HEK293 (cell line): ENCODE measurements around the gene MLNR.
A peak's percentile ranks its signal among the peaks of the same experiment; 100 is the strongest.

Experiments
- CTCF ChIA-PET: fragments of 350-600 bp; formaldehyde crosslinking; extraction: SDS; loops from one replicate; lab custom pipeline; 2021; ENCODE audit warnings: antibody characterized with exemption; lab: Yijun Ruan, JAX
- POLR2A ChIA-PET: fragments of 300-600 bp; formaldehyde crosslinking; extraction: SDS; loops from one replicate; lab custom pipeline; 2020; ENCODE audit warnings: antibody characterized with exemption, inconsistent platforms; lab: Yijun Ruan, JAX
- H3K27ac ChIP-seq: fragments of 200-500 bp; sonication (Bioruptor generic); 2 replicates; pipeline ENCODE4 v1.5.1; 2014; ENCODE audit warnings: low read depth, low read length, control low read depth, inconsistent platforms; ENCODE audit errors: extremely low read depth
- H3K36me3 ChIP-seq, 2 experiments: fragments of 200-500 bp in 1 of 2; sonication (Bioruptor generic) in 1 of 2; 1 replicate in 1 of 2; 2 replicates in 1 of 2; pipeline ENCODE4 v1.5.1; 2014 to 2017; ENCODE audit warnings: inconsistent platforms in 2 of 2, low read length in 2 of 2; ENCODE audit not compliant: control insufficient read depth in 2 of 2, insufficient read depth in 1 of 2
- H3K4me1 ChIP-seq: fragments of 200-500 bp; sonication (Bioruptor generic); 2 replicates; pipeline ENCODE4 v1.5.1; 2014; ENCODE audit warnings: mild to moderate bottlenecking, low read length, inconsistent platforms; ENCODE audit not compliant: control insufficient read depth, insufficient read depth
- H3K4me3 ChIP-seq: 2 replicates; pipeline ENCODE4 v1.5.1; 2011; ENCODE audit warnings: low read depth, mild to moderate bottlenecking, control low read depth, low read length, moderate library complexity
- H3K9me3 ChIP-seq: fragments of 200-500 bp; sonication (Bioruptor generic); 2 replicates; pipeline ENCODE4 v1.5.1; 2014; ENCODE audit warnings: low read depth, low read length, inconsistent platforms; ENCODE audit not compliant: control insufficient read depth, insufficient read depth
- EGR2 ChIP-seq: fragments of 450-650 bp; formaldehyde crosslinking; IDR thresholded peaks from 2 replicates; pipeline ENCODE4 v1.5.1; 2016; ENCODE audit warnings: low read depth, missing biosample characterization, missing genetic modification characterization
- GLI2 ChIP-seq: fragments of 450-650 bp; formaldehyde crosslinking; IDR thresholded peaks from 2 replicates; pipeline ENCODE4; 2017; ENCODE audit warnings: missing biosample characterization, missing genetic modification characterization, low read depth, borderline replicate concordance
- OSR2 ChIP-seq: fragments of 450-650 bp; formaldehyde crosslinking; IDR thresholded peaks from 2 replicates; pipeline ENCODE4 v1.5.1; 2016; ENCODE audit warnings: missing biosample characterization, missing genetic modification characterization
- PRDM6 ChIP-seq: fragments of 450-650 bp; formaldehyde crosslinking; IDR thresholded peaks from 2 replicates; pipeline ENCODE4 v1.5.1; 2017; ENCODE audit warnings: missing biosample characterization, missing genetic modification characterization
- SCRT1 ChIP-seq: fragments of 450-650 bp; formaldehyde crosslinking; IDR thresholded peaks from 2 replicates; pipeline ENCODE4 v1.5.1; 2016; ENCODE audit warnings: missing biosample characterization, missing genetic modification characterization, borderline replicate concordance
- TCF7L2 ChIP-seq: IDR thresholded peaks from 2 replicates; pipeline ENCODE4 v1.6.1; 2011; ENCODE audit warnings: low read depth, mild to moderate bottlenecking, inconsistent platforms, low read length, moderate library complexity, borderline replicate concordance
- TSHZ1 ChIP-seq: fragments of 450-650 bp; formaldehyde crosslinking; IDR thresholded peaks from 2 replicates; pipeline ENCODE4 v1.5.1; 2016; ENCODE audit warnings: missing biosample characterization, missing genetic modification characterization, borderline replicate concordance
- ZNF221 ChIP-seq: fragments of 450-650 bp; formaldehyde crosslinking; IDR thresholded peaks from 2 replicates; pipeline ENCODE4 v1.5.1; 2017; ENCODE audit warnings: missing biosample characterization, missing genetic modification characterization, borderline replicate concordance
- ZNF280C ChIP-seq: fragments of 450-650 bp; formaldehyde crosslinking; IDR thresholded peaks from 2 replicates; pipeline ENCODE4 v1.5.1; 2016; ENCODE audit warnings: missing biosample characterization, missing genetic modification characterization
- ZNF629 ChIP-seq: fragments of 450-650 bp; formaldehyde crosslinking; IDR thresholded peaks from 2 replicates; pipeline ENCODE4 v1.5.1; 2017; ENCODE audit warnings: missing biosample characterization, missing genetic modification characterization
- ZNF776 ChIP-seq: fragments of 450-650 bp; formaldehyde crosslinking; IDR thresholded peaks from 2 replicates; pipeline ENCODE4 v1.5.0; 2017; ENCODE audit warnings: missing biosample characterization, missing genetic modification characterization, borderline replicate concordance
- ZSCAN5A ChIP-seq: fragments of 450-650 bp; formaldehyde crosslinking; IDR thresholded peaks from 2 replicates; pipeline ENCODE4 v1.5.1; 2016; ENCODE audit warnings: missing biosample characterization, missing genetic modification characterization

Gene MLNR

GRCh38 chr13:49251326-49251725, 31.2 kb downstream of the MLNR start:
- Histone ChIP-seq H3K27ac (no peak overlapping the region), H3K9me3 (no peaks in the 10 kb centered on the region), H3K36me3 (peaks cover 0 to 19% of the 10 kb centered on the region in 2 experiments; a peak in 2 of 3 replicates), H3K4me3 (no peak overlapping the region), H3K4me1 (0 out of 2 replicates have a peak, but pooled peaks cover 2% of the 10 kb centered on the region)
- TF ChIP-seq ZNF629 (tag by site-specific recombination) = no peak
- TF ChIP-seq EGR2 (tag by site-specific recombination) = no peak
- TF ChIP-seq SCRT1 (tag by site-specific recombination) = no peak
- no peak for TF ChIP-seq TCF7L2
- no peak for TF ChIP-seq ZNF280C (tag by site-specific recombination)
- TF ChIP-seq ZNF221 (tag by site-specific recombination) = no peak
- no peak for TF ChIP-seq ZSCAN5A (tag by site-specific recombination)
- no peak for TF ChIP-seq TSHZ1 (tag by site-specific recombination)
- no peak for TF ChIP-seq OSR2 (tag by site-specific recombination)
- TF ChIP-seq ZNF776 (tag by site-specific recombination) = no peak
- POLR2A ChIA-PET = no interaction called here
- CTCF ChIA-PET = interaction anchor here (0.8 kb wide), 1 partner anchor 29 kb away, joined by 3 read pairs; no protein-coding TSS in a partner anchor

- 0 out of 2 replicates have a peak, but pooled peaks cover 2% of the 10 kb centered on the region for H3K4me1 ChIP-seq
- H3K9me3 ChIP-seq = no peaks in the 10 kb centered on the region
- peaks cover 0 to 32% of the 10 kb centered on the region in 2 experiments; a peak in 2 of 3 replicates for H3K36me3 ChIP-seq
- CTCF ChIA-PET = no interaction called here
- TF ChIP-seq PRDM6 (tag by site-specific recombination) (peak; percentile 58), GLI2 (tag by site-specific recombination) (no peak)
- POLR2A ChIA-PET = no interaction called here
- no peak overlapping the region for H3K27ac ChIP-seq
- no peak overlapping the region for H3K4me3 ChIP-seq
These were observed 33.2 kb downstream of the MLNR start for GRCh38 chr13:49253310-49253709.
